Fibroblast of the aortic adventitia (primary cell): ENCODE results near the gene DDX18. TPM values are rescaled to one million over a fixed set of nuclear protein-coding genes. Genes with fewer than 3 reads are reported as not detected.

ENCODE experiments used
- DNase-seq: peaks from one replicate; pipeline ENCODE4 v3.0.0-alpha.2; 2010; ENCODE audit warnings: low read depth
- H3K4me3 ChIP-seq: 2 replicates; pipeline ENCODE4 v1.5.1; 2011; ENCODE audit warnings: low read depth, mild to moderate bottlenecking, control low read depth, low read length, moderate library complexity
- CTCF ChIP-seq: IDR thresholded peaks from 2 replicates; pipeline ENCODE4 v1.5.1; 2011; ENCODE audit warnings: mild to moderate bottlenecking, low read length, control low read depth, inconsistent platforms; ENCODE audit not compliant: insufficient read depth
- total RNA-seq: library from RNA; depleted of rRNA; stranded (reverse); fragments of >200 nt; gene quantifications from 2 replicates; pipeline ENCODE4 v1.2.3, GENCODE V29; 2012; ENCODE audit warnings: low replicate concordance

Gene DDX18
- total RNA-seq, 1 donor = 48.3 TPM

GRCh38 chr2:117875786-117876185 lies 61.3 kb downstream of the DDX18 start:
- H3K4me3 ChIP-seq = no peak overlapping the region
- no peak for DNase-seq
- TF ChIP-seq CTCF = no peak

GRCh38 chr2:117879003-117879402 lies 64.5 kb downstream of the DDX18 start:
- DNase-seq = no peak
- no peak for TF ChIP-seq CTCF
- H3K4me3 ChIP-seq = no peak overlapping the region

Other genes with a start within 250 kb of the DDX18 start
- 23.9 and 30.5 TPM in 2 replicates for gene CCDC93, start 199.4 kb downstream of the DDX18 start, total RNA-seq